ENCODE measurements around the gene KLHL3.

The KLHL3 gene

GRCh38 chr5:137743031-137743640, 7.2 kb upstream of the KLHL3 start:
- DNase-seq (ENCODE audit: low spot score), result peak; percentile 49

- DNase-seq (ENCODE audit: low spot score), result no peak
These were observed 5.8 kb upstream of the KLHL3 start for GRCh38 chr5:137741718-137742117.

GRCh38 chr5:137739737-137740136, 3.8 kb upstream of the KLHL3 start:
- DNase-seq (ENCODE audit: low spot score), result no peak

- DNase-seq (ENCODE audit: low spot score), result no peak
These were observed 3.1 kb upstream of the KLHL3 start for GRCh38 chr5:137738947-137739346.

GRCh38 chr5:137737349-137738131, 1.7 kb upstream of the KLHL3 start:
- DNase-seq (ENCODE audit: low spot score), result no peak

GRCh38 chr5:137736496-137736895, 607 bp upstream of the KLHL3 start:
- no peak for DNase-seq (ENCODE audit: low spot score)

GRCh38 chr5:137734962-137735554, 831 bp downstream of the KLHL3 start:
- peak; percentile 36 for DNase-seq (ENCODE audit: low spot score)

GRCh38 chr5:137734331-137734730, 1.6 kb downstream of the KLHL3 start:
- no peak for DNase-seq (ENCODE audit: low spot score)

- DNase-seq (ENCODE audit: low spot score), result no peak
These were observed 2.0 kb downstream of the KLHL3 start for GRCh38 chr5:137733922-137734321.

GRCh38 chr5:137733006-137733405, 2.9 kb downstream of the KLHL3 start:
- DNase-seq (ENCODE audit: low spot score), result no peak

GRCh38 chr5:137731176-137731575, 4.7 kb downstream of the KLHL3 start:
- no peak for DNase-seq (ENCODE audit: low spot score)

GRCh38 chr5:137730336-137730735, 5.6 kb downstream of the KLHL3 start:
- DNase-seq (ENCODE audit: low spot score), result no peak

- DNase-seq (ENCODE audit: low spot score), result no peak
These were observed 7.8 kb downstream of the KLHL3 start for GRCh38 chr5:137728048-137728447.

GRCh38 chr5:137727623-137728022, 8.3 kb downstream of the KLHL3 start:
- DNase-seq (ENCODE audit: low spot score), result no peak

- no peak for DNase-seq (ENCODE audit: low spot score)
These were observed 11.6 kb downstream of the KLHL3 start for GRCh38 chr5:137724251-137724650.

- DNase-seq (ENCODE audit: low spot score), result no peak
These were observed 17.3 kb downstream of the KLHL3 start for GRCh38 chr5:137718611-137719010.

GRCh38 chr5:137716337-137716736, 19.6 kb downstream of the KLHL3 start:
- DNase-seq (ENCODE audit: low spot score), result no peak

- DNase-seq (ENCODE audit: low spot score), result no peak
These were observed 20.4 kb downstream of the KLHL3 start for GRCh38 chr5:137715456-137715855.

GRCh38 chr5:137714946-137715345, 20.9 kb downstream of the KLHL3 start:
- DNase-seq (ENCODE audit: low spot score), result no peak

GRCh38 chr5:137714494-137714893, 21.4 kb downstream of the KLHL3 start:
- DNase-seq (ENCODE audit: low spot score), result no peak

- no peak for DNase-seq (ENCODE audit: low spot score)
These were observed 23.7 kb downstream of the KLHL3 start for GRCh38 chr5:137712139-137712667.

- no peak for DNase-seq (ENCODE audit: low spot score)
These were observed 25.8 kb downstream of the KLHL3 start for GRCh38 chr5:137710086-137710485.

Data from germinal center (tissue), 1 donor.